HL-60 (cell line): ENCODE data around the gene KIAA0586.

Source experiments
- DNase-seq, 2 experiments: peaks; one replicate each; pipeline ENCODE4 v3.0.0-alpha.2; 2010 to 2020; ENCODE audit warnings: low read depth in 1 of 2, low spot score in 1 of 2
- H3K27ac ChIP-seq: fragments of 250-450 bp; sonication (Bioruptor Pico); replicated peaks from 2 replicates; pipeline ENCODE4 v1.5.1; 2020; ENCODE audit warnings: mild to moderate bottlenecking, moderate library complexity
- H3K27me3 ChIP-seq: fragments of 250-450 bp; sonication (Bioruptor Pico); 2 replicates; pipeline ENCODE4 v1.5.1; 2021; ENCODE audit warnings: mild to moderate bottlenecking, moderate library complexity; ENCODE audit not compliant: insufficient read depth, poor library complexity, severe bottlenecking
- H3K4me3 ChIP-seq: replicated peaks from 2 replicates; pipeline ENCODE4 v1.5.1; 2011; ENCODE audit warnings: mild to moderate bottlenecking, control low read depth, low read length; ENCODE audit not compliant: insufficient read depth
- CTCF ChIP-seq: IDR thresholded peaks from one replicate; pipeline ENCODE4 v1.5.1; 2011; ENCODE audit warnings: low read length, control low read depth, inconsistent platforms; ENCODE audit not compliant: insufficient read depth
- GABPA ChIP-seq: IDR thresholded peaks from 2 replicates; pipeline ENCODE4 v1.6.1; 2012; ENCODE audit warnings: low read depth
- POLR2AphosphoS5 ChIP-seq: IDR thresholded peaks from 2 replicates; pipeline ENCODE4 v1.6.1; 2012; ENCODE audit warnings: low read depth
- REST ChIP-seq: IDR thresholded peaks from 2 replicates; pipeline ENCODE4 v1.6.1; 2012; ENCODE audit warnings: low read depth; ENCODE audit not compliant: insufficient replicate concordance
- SPI1 ChIP-seq: IDR thresholded peaks from 2 replicates; pipeline ENCODE4 v1.6.1; 2012; ENCODE audit warnings: low read depth, mild to moderate bottlenecking, borderline replicate concordance
- long read RNA-seq: library from polyadenylated mRNA; unstranded; transcript quantifications from one replicate; pipeline ENCODE4 v2.0.0, GENCODE V29; 2020

The KIAA0586 gene
- long read RNA-seq, partial matches to known transcripts: 31 of 61 reads
- long read RNA-seq, other reads (novel, unspliced or antisense): 29 of 61 reads

GRCh38 chr14:58427281-58428117, at the start of gene KIAA0586, which contains the start of gene TIMM9:
Gene KIAA0586, plus strand, starts transcription at chr14:58427719. Its CDS starts 546 bp downstream, at chr14:58428265.
Gene TIMM9, minus strand, starts transcription at chr14:58427531. Its CDS starts 15,586 bp downstream, at chr14:58411945.
- DNase-seq: peak; percentile 96 to 98
- TF ChIP-seq GABPA (peak; percentile 86), REST (peak; percentile 49), SPI1 (peak; percentile 87; the same call in 1 of the 2 replicates), CTCF (no peak), POLR2AphosphoS5 (peak; percentile 72)
- Histone ChIP-seq H3K4me3 (peak within 1 kb of the TSS; percentile 75), H3K27me3 (no peaks in the 10 kb centered on the region), H3K27ac (peak within 1 kb of the TSS; percentile 100)

GRCh38 chr14:58390830-58391229, 36.7 kb upstream of the KIAA0586 start:
- no peak overlapping the region for H3K27ac ChIP-seq

More at GRCh38 chr14:58390830-58391229, 36.7 kb upstream of the KIAA0586 start:
- TF ChIP-seq SPI1 (no peak), POLR2AphosphoS5 (no peak), CTCF (no peak), GABPA (no peak), REST (no peak)
- no peak overlapping the region for H3K4me3 ChIP-seq
- H3K27me3 ChIP-seq: no peaks in the 10 kb centered on the region
- no peak for DNase-seq
